Heart left ventricle (tissue), 16 donors: ENCODE results near the gene PODXL2. TPM values are rescaled to one million over a fixed set of nuclear protein-coding genes. Genes with fewer than 3 reads are reported as not detected.

Experiments
- ATAC-seq, 4 donors: fragments of 200-7000 bp; cut with Tn5 transposase; one replicate each; pipeline ENCODE4 v1.9.1; 2020 to 2022; ENCODE audit warnings: moderate library complexity in 4 of 4, mild to moderate bottlenecking in 3 of 4, moderate number of reproducible peaks in 1 of 4
- DNase-seq, 5 donors: peaks; one replicate each; pipeline ENCODE4 v3.0.0-alpha.2; 2020
- H3K27ac ChIP-seq, 12 donors: fragments of 200-600 bp; sonication (generic) in 4 of 12; one replicate each; pipeline versions ENCODE4 v1.5.0 to v1.8.0; 2016 to 2022; ENCODE audit warnings: mild to moderate bottlenecking in 2 of 12
- H3K27me3 ChIP-seq, 9 donors: fragments of 200-600 bp; sonication (generic) in 2 of 9; one replicate each; pipeline versions ENCODE4 v1.5.1 to v1.8.0; 2016 to 2022; ENCODE audit warnings: mild to moderate bottlenecking in 3 of 9
- H3K36me3 ChIP-seq, 9 donors: fragments of 200-600 bp; sonication (generic) in 2 of 9; one replicate each; pipeline versions ENCODE4 v1.5.0 to v1.8.0; 2018 to 2022; ENCODE audit warnings: mild to moderate bottlenecking in 2 of 9
- H3K4me1 ChIP-seq, 12 donors: fragments of 200-600 bp; sonication (generic) in 4 of 12; one replicate each; pipeline versions ENCODE4 v1.5.0 to v1.8.0; 2016 to 2022; ENCODE audit warnings: mild to moderate bottlenecking in 3 of 12
- H3K4me3 ChIP-seq, 12 donors: fragments of 200-600 bp; sonication (generic) in 4 of 12; one replicate each; pipeline versions ENCODE4 v1.5.0 to v1.8.0; 2017 to 2022; ENCODE audit warnings: mild to moderate bottlenecking in 9 of 12, moderate library complexity in 4 of 12
- H3K9me3 ChIP-seq, 12 donors: fragments of 200-600 bp; sonication (generic) in 4 of 12; one replicate each; pipeline versions ENCODE4 v1.5.0 to v1.8.0; 2016 to 2022; ENCODE audit warnings: mild to moderate bottlenecking in 1 of 12
- CTCF ChIP-seq, 12 donors: fragments of 200-600 bp; sonication (generic) in 4 of 12; IDR thresholded peaks; one replicate each; pipeline versions ENCODE4 v1.5.0 to v1.8.0; 2018 to 2022; ENCODE audit warnings: antibody characterized with exemption in 12 of 12, mild to moderate bottlenecking in 5 of 12
- POLR2A ChIP-seq, 2 donors: fragments of 450-650 bp; IDR thresholded peaks; one replicate each; pipeline ENCODE4 v1.6.1; 2017; ENCODE audit warnings: antibody characterized with exemption in 2 of 2, mild to moderate bottlenecking in 2 of 2, moderate library complexity in 2 of 2
- WGBS, 4 donors: extraction: QIAGEN DNeasy Blood & Tissue Kit in 2 of 4; methylation state at CpG; one replicate each; pipeline versions ENCODE4 v1.1.5 to v1.1.7; 2013 to 2018; 5-methylcytosine and 5-hydroxymethylcytosine counted together
- intact Hi-C, 10 donors: fragments of 100-400 bp; cut with DNase I; formaldehyde crosslinking; loops; one replicate each; pipeline versions ENCODE4 v1.11.1 to v1.14.2; 2022
- polyA plus RNA-seq, 2 donors: library from polyadenylated mRNA; stranded (reverse); fragments of 200-250 nt; gene quantifications; one replicate each; pipeline ENCODE4 v1.2.3, GENCODE V29; 2013
- total RNA-seq, 9 donors: library from RNA; depleted of rRNA in 2 of 9; stranded (reverse); fragments of >200 nt in 2 of 9; fragmentation: NEBNext Ultra II Directional in 3 of 9; extraction: Animal tissue kit (Norgen Biotek cat#: 25700) in 3 of 9; gene quantifications; one replicate each; pipeline versions ENCODE4 v1.1.0 to v1.2.4, GENCODE V29; 2016 to 2023
- donor health status: ischemic (EF 13 %, LVEDD 7.1; RV severe dilation, severe dysfunction).
- donor health status: healthy with polysubstance abuse.
- donor health status: DM: no; HTN: yes; CAD: no.
- donor health status: DM: no; HTN: no; CAD: no.
- donor health status: ischemic (EF 25% LVEDD 6.9; RV normal size, moderate dysfunction).
- donor health status: ischemic (EF 25% LVEDD 5.7; RV mildly dilated, moderate dysfunction).
- donor health status: healthy.
- donor health status: DM: yes; HTN: yes; CAD: no.
- donor health status: ischemic (EF 35%, LVEDD 5.7; RV mildly dilated, moderate dysfunction).
- donor health status: nonischemic (EF 11% LVEDD 7.7; RV severe dilation, severe dysfunction).
- donor health status: DM: yes; HTN: yes; CAD: no.
- donor health status: PGD.
- donor health status: ischemic (EF 29% LVEDD 5.4; RV normal size, mild dysfunction).
- donor health status: nonischemic (EF 23%, LVEDD 6.1; RV moderate dilation, normal function).

PODXL2 gene
- total and polyA plus RNA-seq, 11 donors: 0.72 to 4.1 (median 2.1) TPM

DNA sequence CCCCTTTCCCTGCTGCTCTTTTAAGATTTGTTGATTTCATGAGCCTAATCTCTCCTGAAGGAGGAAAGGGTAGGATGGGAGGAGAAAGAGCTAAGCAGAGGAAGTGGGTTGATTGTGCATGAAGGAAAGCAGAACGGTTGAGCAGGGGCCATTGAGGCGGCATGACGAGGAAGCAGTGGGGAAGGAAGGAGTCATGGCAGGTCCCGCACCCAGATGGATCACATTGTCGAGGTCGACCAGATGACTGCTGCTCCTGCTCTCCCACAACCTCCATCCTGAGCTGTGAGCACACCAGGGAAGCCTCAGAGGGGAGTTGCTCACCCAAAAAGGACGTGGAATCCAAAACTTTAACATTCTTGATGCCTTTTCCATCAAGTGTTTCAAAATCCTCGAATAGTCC is 86.5 kb downstream of the PODXL2 start:
- H3K36me3 ChIP-seq: peaks cover 0 to 69% (median 18%) of the 10 kb centered on the region in 9 donors

DNA sequence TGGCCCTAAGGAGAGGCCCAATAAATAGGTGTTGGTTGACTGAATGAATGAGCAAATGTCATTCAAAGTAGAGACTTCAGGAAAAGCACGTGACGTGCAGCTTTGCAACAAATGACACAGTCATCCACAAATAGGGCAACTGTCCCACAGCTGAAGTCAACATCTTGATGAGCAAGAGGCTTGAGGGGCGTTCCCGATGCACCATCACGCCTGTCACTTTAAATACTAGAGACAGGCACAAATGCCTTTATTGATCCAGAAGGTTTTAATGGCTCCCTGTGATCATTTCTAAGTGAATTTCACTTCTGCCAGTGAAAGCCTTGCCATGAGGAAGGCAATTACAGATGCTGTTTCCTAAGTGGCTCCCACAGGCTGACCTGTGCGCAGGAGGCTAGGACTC is 87.4 kb downstream of the PODXL2 start:
- intact Hi-C loops: no loop called here
- Histone ChIP-seq H3K4me3 (no peak overlapping the region), H3K27me3 (no peaks in the 10 kb centered on the region), H3K36me3 (peaks cover 0 to 77% (median 25%) of the 10 kb centered on the region in 9 donors), H3K27ac (peak overlapping the region in 11 of 12 donors; percentile 3 to 95 (median 72)), H3K9me3 (no peaks in the 10 kb centered on the region), H3K4me1 (peaks cover 11 to 85% (median 59%) of the 10 kb centered on the region in 12 donors)
- WGBS, 4 donors: 86 to 94% (median 91%) methylated on average over 6 of the region's 6 CpGs
- ATAC-seq (no peak), DNase-seq (peak in 1 of 5 donors; percentile 15)
- no peak for TF ChIP-seq POLR2A (IDR thresholded peaks at IDR 0.05)
- TF ChIP-seq CTCF (IDR thresholded peaks at IDR 0.05): no peak

More for the DNA sequence above, 86.5 kb downstream of the PODXL2 start:
- H3K4me3 ChIP-seq: no peak overlapping the region
- peak overlapping the region; percentile 59 to 95 (median 78) for H3K27ac ChIP-seq
- ATAC-seq (no peak), DNase-seq (peak in 1 of 5 donors; percentile 8)
- TF ChIP-seq CTCF (IDR thresholded peaks at IDR 0.05): no peak
- no peak for TF ChIP-seq POLR2A (IDR thresholded peaks at IDR 0.05)
- H3K4me1 ChIP-seq: peaks cover 11 to 90% (median 64%) of the 10 kb centered on the region in 12 donors
- H3K9me3 ChIP-seq: no peaks in the 10 kb centered on the region
- 47 to 69% (median 62%) methylated on average over 8 of the region's 8 CpGs for WGBS, 4 donors
- intact Hi-C loops: loop anchor here in 1 of 10 donors (2.0 kb wide), 1 partner anchor 15 kb away; no protein-coding TSS in a partner anchor
- no peaks in the 10 kb centered on the region for H3K27me3 ChIP-seq

DNA sequence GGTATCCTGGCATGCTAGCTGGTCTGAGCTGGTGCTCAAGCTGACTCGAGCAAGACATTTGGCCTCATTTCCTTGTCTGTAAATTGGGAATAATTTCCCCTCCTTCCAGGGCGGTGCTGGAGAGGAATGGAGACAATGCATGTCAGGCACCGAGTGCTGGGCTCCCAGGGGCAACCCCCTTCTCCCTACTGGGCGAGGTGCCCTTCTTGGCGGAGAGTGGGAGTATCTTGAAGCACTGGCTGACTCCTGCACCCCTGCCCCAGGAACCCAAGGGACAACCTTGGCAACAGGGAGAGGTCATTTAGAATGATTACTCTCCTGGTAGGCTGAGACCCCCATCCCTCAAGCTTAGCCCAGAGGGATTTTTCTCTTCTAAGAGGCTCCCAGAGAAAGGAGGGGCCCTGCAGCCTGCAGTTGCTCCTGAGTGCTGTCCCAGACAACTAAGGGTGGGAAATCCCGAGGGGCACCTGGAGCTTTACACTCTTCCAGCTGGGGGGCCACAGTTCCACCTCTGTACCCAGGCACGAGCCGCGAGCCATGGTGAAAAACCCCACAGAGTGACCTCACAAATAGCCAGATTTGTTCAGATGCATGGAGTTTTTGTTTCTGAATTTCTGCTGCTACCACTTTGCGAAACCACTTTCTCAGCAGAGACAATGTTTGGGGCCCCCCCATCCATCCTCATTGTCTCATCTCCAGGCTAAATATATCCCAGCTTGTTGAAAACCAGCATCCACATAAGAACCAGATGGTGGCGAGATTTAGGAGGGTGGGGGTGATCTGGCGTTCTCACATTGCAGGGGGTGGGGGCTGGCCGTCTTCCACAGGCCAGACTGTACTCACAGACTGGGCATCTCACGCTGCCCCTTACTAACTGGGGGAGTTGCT is 88.6 kb downstream of the PODXL2 start:
- H3K27ac ChIP-seq: peak overlapping the region in 10 of 12 donors; percentile 40 to 95 (median 72)
- peaks cover 11 to 81% (median 57%) of the 10 kb centered on the region in 12 donors for H3K4me1 ChIP-seq
- H3K36me3 ChIP-seq: peaks cover 0 to 82% (median 25%) of the 10 kb centered on the region in 9 donors
- WGBS, 4 donors: 64 to 76% (median 70%) methylated on average over 14 of the region's 14 CpGs
- no peak overlapping the region for H3K4me3 ChIP-seq
- TF ChIP-seq CTCF (IDR thresholded peaks at IDR 0.05): no peak
- ATAC-seq (no peak), DNase-seq (peak in 1 of 5 donors; percentile 31)
- no peaks in the 10 kb centered on the region for H3K9me3 ChIP-seq
- H3K27me3 ChIP-seq: no peaks in the 10 kb centered on the region
- intact Hi-C loops: no loop called here

DNA sequence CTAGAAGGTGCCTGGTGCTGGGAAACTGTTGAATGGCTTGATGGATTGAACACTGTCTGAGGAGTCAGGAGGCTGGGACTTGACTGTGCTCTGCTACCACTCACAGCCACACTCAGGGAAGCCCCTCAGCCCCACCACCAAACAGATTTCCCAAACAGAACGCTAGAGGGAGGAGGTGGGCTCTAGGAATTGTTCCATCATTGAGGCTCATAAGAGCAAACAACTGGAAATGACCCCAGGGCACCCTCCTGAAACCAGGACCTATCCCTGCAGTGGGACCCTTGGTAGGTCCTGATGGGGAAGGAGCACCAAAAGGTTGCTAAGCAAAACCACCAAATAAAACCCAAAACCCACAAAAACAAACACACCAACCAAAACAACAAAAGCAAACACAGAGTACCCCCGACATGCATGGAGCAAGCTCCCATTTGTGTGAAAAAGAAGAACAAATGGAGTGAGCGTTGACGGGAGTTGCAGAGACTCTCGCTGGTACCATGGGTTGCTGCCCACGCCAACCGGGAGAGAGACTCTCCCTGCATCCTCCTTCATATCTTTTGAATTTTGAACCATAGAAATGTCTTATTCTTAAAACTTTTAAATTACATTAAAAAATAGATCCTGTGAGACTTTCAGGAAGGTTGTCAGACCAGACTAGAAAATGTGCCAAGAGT is 89.4 kb downstream of the PODXL2 start:
- DNase-seq (peak in 1 of 5 donors; percentile 12), ATAC-seq (no peak)
- Histone ChIP-seq H3K36me3 (peaks cover 0 to 75% (median 25%) of the 10 kb centered on the region in 9 donors), H3K4me1 (peaks cover 12 to 81% (median 57%) of the 10 kb centered on the region in 12 donors), H3K27ac (peak overlapping the region in 11 of 12 donors; percentile 26 to 95 (median 72)), H3K4me3 (no peak overlapping the region), H3K27me3 (no peaks in the 10 kb centered on the region), H3K9me3 (no peaks in the 10 kb centered on the region)
- intact Hi-C loops: no loop called here
- no peak for TF ChIP-seq CTCF (IDR thresholded peaks at IDR 0.05)
- TF ChIP-seq POLR2A (IDR thresholded peaks at IDR 0.05): no peak
- 79 to 90% (median 86%) methylated on average over 7 of the region's 7 CpGs for WGBS, 4 donors
